GM18861 (cell line): Measurements from ENCODE around the gene ARHGAP25.

Source experiments
- ATAC-seq: cut with Tn5 transposase; IDR thresholded peaks from one replicate; pipeline ENCODE4 v1.9.1; 2021; ENCODE audit not compliant: unreplicated experiment

The ARHGAP25 gene, protein sequence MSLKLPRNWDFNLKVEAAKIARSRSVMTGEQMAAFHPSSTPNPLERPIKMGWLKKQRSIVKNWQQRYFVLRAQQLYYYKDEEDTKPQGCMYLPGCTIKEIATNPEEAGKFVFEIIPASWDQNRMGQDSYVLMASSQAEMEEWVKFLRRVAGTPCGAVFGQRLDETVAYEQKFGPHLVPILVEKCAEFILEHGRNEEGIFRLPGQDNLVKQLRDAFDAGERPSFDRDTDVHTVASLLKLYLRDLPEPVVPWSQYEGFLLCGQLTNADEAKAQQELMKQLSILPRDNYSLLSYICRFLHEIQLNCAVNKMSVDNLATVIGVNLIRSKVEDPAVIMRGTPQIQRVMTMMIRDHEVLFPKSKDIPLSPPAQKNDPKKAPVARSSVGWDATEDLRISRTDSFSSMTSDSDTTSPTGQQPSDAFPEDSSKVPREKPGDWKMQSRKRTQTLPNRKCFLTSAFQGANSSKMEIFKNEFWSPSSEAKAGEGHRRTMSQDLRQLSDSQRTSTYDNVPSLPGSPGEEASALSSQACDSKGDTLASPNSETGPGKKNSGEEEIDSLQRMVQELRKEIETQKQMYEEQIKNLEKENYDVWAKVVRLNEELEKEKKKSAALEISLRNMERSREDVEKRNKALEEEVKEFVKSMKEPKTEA

GRCh38 chr2:68734688-68735525 lies at the start of gene ARHGAP25:
ARHGAP25 (plus strand) TSS chr2:68734811; CDS start chr2:68735200, 389 bp downstream.
- peak; percentile 41 for ATAC-seq

DNA sequence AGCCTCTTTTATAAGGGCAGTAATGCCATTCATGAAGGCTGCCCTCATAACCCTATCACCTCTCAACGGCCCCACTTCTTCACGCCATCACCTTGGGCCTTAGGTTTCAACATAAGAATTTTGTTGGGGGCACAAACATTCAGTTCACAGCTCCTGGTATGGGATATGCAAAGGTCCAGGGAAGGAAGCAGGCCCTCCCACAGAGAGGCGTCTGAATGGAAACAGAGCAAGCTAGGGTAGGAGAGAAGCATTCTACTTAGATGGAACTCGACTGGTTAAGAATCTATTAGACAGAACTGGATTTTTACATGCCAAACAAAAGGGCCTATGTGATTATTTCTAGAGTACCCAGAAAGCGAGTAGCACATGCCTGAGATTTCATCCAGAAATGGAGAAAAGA lies 48.4 kb upstream of the ARHGAP25 start:
- ATAC-seq = no peak

DNA sequence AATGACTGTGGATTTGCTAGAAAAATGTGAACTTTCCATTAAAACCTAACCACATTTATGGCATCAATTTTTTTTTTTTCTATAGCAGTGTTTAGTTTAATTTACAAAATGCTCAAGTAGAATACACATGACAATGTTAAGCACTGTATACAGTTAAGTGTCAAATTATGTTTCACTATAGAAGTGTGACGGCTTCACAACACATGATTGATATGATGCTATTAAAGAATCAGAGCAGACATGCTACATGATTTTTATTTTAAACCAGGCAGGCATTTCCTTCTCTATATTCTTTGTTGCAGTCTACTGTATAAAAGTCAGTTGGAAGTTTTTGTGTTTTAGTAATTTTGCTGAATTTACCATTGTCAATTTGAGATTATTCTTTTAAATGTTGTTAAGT lies 47.6 kb upstream of the ARHGAP25 start:
- no peak for ATAC-seq

GRCh38 chr2:68689553-68690537 lies 44.8 kb upstream of the ARHGAP25 start:
- ATAC-seq = peak; percentile 89

GRCh38 chr2:68690851-68691250 lies 43.8 kb upstream of the ARHGAP25 start:
- ATAC-seq = no peak

GRCh38 chr2:68692511-68692910 lies 42.1 kb upstream of the ARHGAP25 start:
- ATAC-seq = no peak

DNA sequence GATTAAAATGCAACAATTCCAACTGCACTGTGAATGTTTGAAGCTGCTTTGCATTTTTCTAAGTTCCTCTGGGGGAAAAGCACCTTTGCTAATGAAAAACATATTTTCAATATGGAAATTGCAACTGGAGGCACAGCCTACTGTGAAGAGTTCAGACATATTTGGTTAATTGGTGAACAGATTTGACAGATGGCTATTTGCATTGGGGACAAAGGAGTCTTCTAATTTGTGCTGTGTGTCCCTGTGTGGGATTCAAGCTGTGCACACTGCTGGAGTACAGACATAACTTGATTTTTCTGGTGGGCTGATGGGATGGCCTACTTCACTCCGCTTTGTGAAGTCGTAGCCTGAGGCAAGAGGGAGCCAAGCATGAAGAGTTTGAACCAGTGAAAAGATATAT lies 40.7 kb upstream of the ARHGAP25 start:
- ATAC-seq = no peak

DNA sequence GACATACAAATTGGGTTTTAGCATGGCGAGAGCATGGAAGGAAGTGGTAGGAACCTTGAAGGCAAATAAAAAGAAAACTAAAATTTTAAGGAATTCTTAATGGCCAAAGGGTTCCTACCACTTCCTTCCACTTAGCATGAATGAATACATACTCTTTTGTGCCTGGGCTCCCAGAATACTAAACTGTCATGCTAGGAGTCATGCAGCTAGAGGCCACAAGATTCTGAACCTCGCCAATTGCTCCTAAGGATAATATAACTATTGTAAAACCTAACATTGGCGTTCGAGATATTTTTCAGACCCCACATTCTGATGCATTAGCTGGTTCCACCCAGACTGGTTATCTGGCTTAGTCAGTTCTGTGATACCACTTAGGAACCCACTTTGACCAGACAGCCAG lies 38.6 kb upstream of the ARHGAP25 start:
- no peak for ATAC-seq

GRCh38 chr2:68696554-68696953 lies 38.1 kb upstream of the ARHGAP25 start:
- no peak for ATAC-seq

- no peak for ATAC-seq
Measured at GRCh38 chr2:68698567-68699377, 35.8 kb upstream of the ARHGAP25 start.

DNA sequence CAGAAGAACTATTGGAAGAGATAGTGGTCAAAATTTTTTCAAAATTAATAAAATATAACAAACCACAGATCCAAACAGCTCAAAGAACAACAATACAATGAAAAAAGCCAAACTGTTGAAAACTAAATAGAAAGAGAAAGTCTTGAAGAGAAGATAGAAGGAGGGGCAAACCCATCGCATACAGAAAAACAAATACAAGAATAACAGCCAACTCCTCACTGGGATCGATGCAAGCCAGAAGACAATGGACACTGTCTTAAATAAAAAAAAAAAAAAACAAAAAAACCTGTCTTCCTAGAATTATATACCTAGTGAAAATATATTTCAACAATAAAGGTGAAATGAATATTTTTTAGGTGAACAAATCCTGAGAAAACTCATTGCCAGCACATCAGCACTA lies 34.1 kb upstream of the ARHGAP25 start:
- no peak for ATAC-seq

DNA sequence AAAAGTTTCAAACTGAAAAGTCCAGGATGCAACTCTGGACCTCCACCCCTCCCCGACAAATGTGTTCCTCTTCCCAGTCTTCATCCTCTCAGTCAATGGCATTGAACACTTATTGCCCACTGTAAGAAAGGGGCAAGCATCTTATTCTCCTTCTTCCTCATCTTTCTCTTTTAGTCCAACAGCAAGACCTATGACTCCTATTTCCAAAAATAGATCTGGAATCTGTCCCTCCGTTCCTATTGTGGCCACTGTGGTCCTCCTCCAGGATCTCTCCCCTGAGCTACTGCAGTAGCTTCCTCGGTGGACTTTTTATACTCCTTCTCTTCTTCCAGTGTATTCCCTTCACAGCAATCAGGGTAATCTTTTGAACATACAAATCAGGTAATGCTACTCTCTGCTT lies 28.0 kb upstream of the ARHGAP25 start:
- no peak for ATAC-seq

DNA sequence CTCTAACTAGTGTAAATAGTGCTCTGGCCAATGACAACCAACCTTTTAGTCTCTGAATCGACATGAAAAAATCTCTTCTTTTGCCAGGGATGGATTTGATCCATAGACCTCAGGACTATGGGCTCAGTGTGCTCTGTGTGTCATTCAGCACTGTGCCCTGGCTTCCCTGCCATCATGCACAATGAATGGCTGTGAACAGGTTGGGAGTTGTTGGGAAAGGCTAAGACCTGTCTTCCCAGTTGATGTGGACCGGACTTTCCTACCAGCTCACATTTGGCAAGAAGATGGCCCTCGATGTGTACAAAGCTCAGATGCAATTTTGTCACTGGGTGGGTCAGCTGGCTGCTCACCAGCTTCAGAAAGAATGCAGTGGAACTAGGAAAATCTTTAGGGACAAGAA lies 26.0 kb upstream of the ARHGAP25 start:
- no peak for ATAC-seq

DNA sequence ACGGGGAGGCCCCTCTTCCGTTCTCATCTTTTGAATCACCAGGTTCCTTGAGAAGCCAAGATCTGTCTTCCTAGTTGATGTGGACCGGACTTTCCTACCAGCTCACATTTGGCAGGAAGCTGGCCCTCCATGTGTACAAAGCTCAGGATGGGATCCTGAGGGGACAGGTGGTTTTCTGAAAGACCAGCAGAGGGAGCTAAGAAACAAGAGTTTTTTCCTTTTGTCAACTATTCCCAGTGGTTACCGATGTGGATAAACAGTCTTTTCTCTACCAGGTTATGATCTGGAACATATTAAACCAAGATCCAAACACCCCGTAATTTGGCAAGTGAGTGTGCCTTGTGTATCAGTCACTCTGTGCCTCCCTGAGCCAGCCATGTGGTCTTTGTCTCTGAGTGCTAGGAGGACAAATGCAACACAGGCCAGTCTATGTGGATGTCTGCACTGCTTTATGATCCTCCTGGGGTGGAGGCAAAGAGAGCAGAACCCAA lies 25.1 kb upstream of the ARHGAP25 start:
- ATAC-seq = no peak

- ATAC-seq = no peak
Measured at GRCh38 chr2:68710336-68710735, 24.3 kb upstream of the ARHGAP25 start.

- no peak for ATAC-seq
Measured at GRCh38 chr2:68710756-68711155, 23.9 kb upstream of the ARHGAP25 start.

- ATAC-seq = peak; percentile 78
Measured at GRCh38 chr2:68714866-68715265, 19.7 kb upstream of the ARHGAP25 start.

DNA sequence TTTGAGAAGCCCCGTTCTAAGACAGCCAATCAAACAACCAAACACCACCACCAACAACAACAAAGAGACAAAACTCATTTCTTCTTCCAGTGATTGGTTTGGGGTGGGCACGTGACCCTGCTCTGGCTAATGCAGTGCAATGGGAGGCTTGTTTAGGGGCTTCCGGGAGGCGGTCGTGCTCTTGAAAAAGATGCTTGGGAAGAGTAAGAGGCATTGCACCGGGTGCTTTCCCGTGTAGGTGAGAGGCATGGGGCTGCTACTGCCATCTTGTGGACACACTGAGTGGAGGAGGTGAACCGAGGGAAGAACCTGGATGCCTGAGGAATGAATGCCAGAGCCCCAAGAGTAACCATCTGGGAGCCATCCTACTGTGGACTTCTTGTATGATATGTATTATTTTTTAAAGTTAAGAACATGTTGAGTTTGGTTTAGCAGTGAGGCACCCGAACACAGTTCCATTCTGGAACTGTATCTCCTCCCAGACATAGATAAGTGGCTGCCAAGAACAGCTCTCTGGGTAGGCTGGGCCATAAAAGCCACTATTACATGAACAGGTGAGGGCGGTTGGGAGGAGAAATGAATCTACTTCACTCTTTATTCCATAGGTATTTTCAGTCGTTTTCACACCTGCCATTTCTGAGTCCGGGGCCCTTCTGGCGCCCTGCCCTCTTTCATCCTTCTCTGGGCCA lies 19.1 kb upstream of the ARHGAP25 start:
- peak; percentile 40 for ATAC-seq
